GM23338 (cell line): ENCODE measurements around the gene SLC6A19.

Experiments used
- CREB1 ChIP-seq: fragments of 250-450 bp; sonication (Bioruptor Pico); IDR thresholded peaks from 2 replicates; pipeline ENCODE4 v1.5.0; 2020; ENCODE audit warnings: low read depth, mild to moderate bottlenecking, moderate library complexity
- CTCF ChIP-seq, 2 experiments: fragments of 200-600 bp in 1 of 2; sonication (generic) in 1 of 2; conservative IDR thresholded peaks; 2 replicates each; pipeline versions ENCODE4 v1.5.1 to v1.6.1; 2016 to 2017; ENCODE audit warnings: antibody characterized with exemption in 2 of 2, low read depth in 2 of 2, mild to moderate bottlenecking in 2 of 2, moderate library complexity in 1 of 2
- ETS1 ChIP-seq: IDR thresholded peaks from 2 replicates; pipeline ENCODE4 v1.6.1; 2016; ENCODE audit warnings: antibody characterized with exemption
- EZH2 ChIP-seq: fragments of 200-600 bp; sonication (generic); IDR thresholded peaks from one replicate; pipeline ENCODE4 v1.8.0; 2017; ENCODE audit warnings: antibody characterized with exemption, mild to moderate bottlenecking, low read depth; ENCODE audit not compliant: unreplicated experiment
- POLR2AphosphoS5 ChIP-seq: IDR thresholded peaks from 2 replicates; pipeline ENCODE4 v1.6.1; 2016; ENCODE audit warnings: antibody characterized with exemption, low read depth
- REST ChIP-seq: IDR thresholded peaks from one replicate; pipeline ENCODE4 v1.6.1; 2018; ENCODE audit warnings: antibody characterized with exemption; ENCODE audit not compliant: unreplicated experiment

GRCh38 chr5:1172007-1172581, 29.3 kb upstream of the SLC6A19 start:
- TF ChIP-seq CTCF (conservative IDR thresholded peaks at IDR 0.05; ENCODE audit: low read depth in 2 of 2) (no peak), REST (no peak), POLR2AphosphoS5 (no peak), ETS1 (no peak), EZH2 (no peak), CREB1 (CRISPR knock-in tag) (no peak)
